T-helper 17 cell (primary cell): Measurements from ENCODE around the gene ATG5. TPM values are rescaled to one million over a fixed set of nuclear protein-coding genes. Genes with fewer than 3 reads are reported as not detected.
A peak's percentile ranks its signal among the peaks of the same experiment; 100 is the strongest.
"Not testable (repeated sequence)": the region's sequence is repeated elsewhere in the genome, so short reads cannot be mapped to it uniquely, and the experiment has no call there.

ENCODE experiments used
- ATAC-seq: fragments of 150-1000 bp; cut with Tn5 transposase; 2 replicates; pipeline ENCODE4 v1.10.0; 2021; ENCODE audit warnings: mild to moderate bottlenecking, moderate library complexity
- DNase-seq, 3 donors: peaks; one replicate each; pipeline versions ENCODE4 v3.0.0 to v3.0.0-alpha.2; 2020 to 2021
- H3K9me3 ChIP-seq: one replicate; pipeline ENCODE4 v1.7.0; 2013; ENCODE audit warnings: low read length, mild to moderate bottlenecking; ENCODE audit not compliant: control insufficient read depth, poor library complexity, severe bottlenecking
- H3K27ac Mint-ChIP-seq: one replicate; pipeline ENCODE4 v1.8.0; 2022; ENCODE audit warnings: mild to moderate bottlenecking, moderate library complexity, mixed read lengths
- H3K27me3 Mint-ChIP-seq: one replicate; pipeline ENCODE4 v1.8.0; 2022; ENCODE audit warnings: mixed read lengths
- H3K36me3 Mint-ChIP-seq: one replicate; pipeline ENCODE4 v1.8.0; 2022; ENCODE audit warnings: low read depth, mixed read lengths
- H3K4me1 Mint-ChIP-seq: one replicate; pipeline ENCODE4 v1.8.0; 2022; ENCODE audit warnings: mild to moderate bottlenecking, mixed read lengths
- H3K4me3 Mint-ChIP-seq: one replicate; pipeline ENCODE4 v1.8.0; 2022; ENCODE audit warnings: mild to moderate bottlenecking, moderate library complexity, mixed read lengths
- total RNA-seq, 4 donors: library from RNA in 2 of 4; stranded (reverse) in 2 of 4; gene quantifications; one replicate each; pipeline ENCODE4 v1.2.3 and lab custom pipeline; 2022 to 2026

The ATG5 gene
- total RNA-seq, 2 donors from 2014 or later: 27.7 to 29.8 TPM

DNA sequence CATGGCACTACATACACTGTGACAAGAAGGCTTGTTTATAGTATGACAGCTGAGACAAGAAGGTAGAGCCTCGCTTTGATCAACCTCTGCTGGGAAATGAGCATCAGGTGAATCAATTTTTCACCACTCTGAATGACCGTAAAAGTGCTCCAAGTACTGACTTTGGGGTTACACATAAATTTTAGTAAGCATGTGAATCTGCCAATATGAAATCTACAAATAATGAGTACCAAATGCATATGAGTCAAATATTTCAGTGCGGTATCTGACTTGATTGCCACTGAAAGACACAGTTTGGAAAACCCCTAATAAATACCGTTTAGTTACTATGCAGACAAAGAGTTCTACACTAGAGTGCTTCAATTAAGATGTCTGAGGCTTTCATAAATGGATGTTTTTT lies 77.8 kb downstream of the ATG5 start:
- no peak overlapping the region for H3K4me3 Mint-ChIP-seq
- H3K27ac Mint-ChIP-seq: no peak overlapping the region
- peaks cover 2% of the 10 kb centered on the region for H3K36me3 Mint-ChIP-seq
- no peaks in the 10 kb centered on the region for H3K27me3 Mint-ChIP-seq
- no peak for DNase-seq
- peaks cover 8% of the 10 kb centered on the region for H3K4me1 Mint-ChIP-seq
- peak; percentile 69 for ATAC-seq
- no peaks in the 10 kb centered on the region for H3K9me3 ChIP-seq

DNA sequence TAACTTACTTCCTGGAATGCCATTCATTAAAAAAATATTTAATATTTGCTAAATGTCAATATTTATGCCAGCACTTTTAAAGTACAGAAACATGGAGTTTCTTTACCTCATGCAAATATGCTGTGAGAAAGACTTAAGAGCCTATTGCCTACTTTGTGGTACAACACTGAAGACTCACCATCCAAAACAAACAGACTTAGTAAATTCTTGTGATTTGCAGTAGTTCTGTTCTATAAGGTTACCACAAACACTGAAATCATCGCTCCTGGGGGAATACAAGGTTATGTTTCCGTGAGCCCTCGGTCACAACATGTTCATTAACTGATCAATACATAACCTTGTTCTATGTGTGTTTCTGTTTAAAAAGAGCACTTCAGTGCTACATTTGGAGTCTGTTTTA lies 78.3 kb downstream of the ATG5 start:
- H3K9me3 ChIP-seq: no peaks in the 10 kb centered on the region
- DNase-seq (no peak), ATAC-seq (no peak)
- Mint-ChIP-seq H3K4me1 (peaks cover 8% of the 10 kb centered on the region), H3K4me3 (no peak overlapping the region), H3K27me3 (no peaks in the 10 kb centered on the region), H3K27ac (no peak overlapping the region), H3K36me3 (peaks cover 2% of the 10 kb centered on the region)

DNA sequence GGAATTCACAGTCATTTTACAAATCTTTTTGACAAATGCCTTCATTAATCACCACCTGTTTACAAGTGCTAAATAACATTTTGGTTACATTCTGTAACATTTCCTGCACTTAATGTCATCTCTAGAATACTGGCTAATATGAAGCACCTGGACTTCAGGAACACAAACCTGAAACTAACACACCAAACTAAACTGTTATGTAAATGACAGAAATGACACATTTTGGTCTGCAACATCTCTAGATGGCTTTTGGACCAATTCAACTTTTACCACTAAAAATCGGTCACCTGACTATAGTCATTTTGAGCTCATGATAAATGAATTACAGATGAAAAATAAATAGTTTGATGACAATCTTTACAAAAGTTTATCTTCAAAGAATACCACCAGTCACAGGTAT lies 80.6 kb downstream of the ATG5 start:
- Mint-ChIP-seq H3K27ac (peak overlapping the region; percentile 65), H3K27me3 (no peaks in the 10 kb centered on the region), H3K4me1 (peaks cover 5% of the 10 kb centered on the region), H3K36me3 (peaks cover 2% of the 10 kb centered on the region), H3K4me3 (no peak overlapping the region)
- no peaks in the 10 kb centered on the region for H3K9me3 ChIP-seq
- ATAC-seq (no peak), DNase-seq (no peak)

DNA sequence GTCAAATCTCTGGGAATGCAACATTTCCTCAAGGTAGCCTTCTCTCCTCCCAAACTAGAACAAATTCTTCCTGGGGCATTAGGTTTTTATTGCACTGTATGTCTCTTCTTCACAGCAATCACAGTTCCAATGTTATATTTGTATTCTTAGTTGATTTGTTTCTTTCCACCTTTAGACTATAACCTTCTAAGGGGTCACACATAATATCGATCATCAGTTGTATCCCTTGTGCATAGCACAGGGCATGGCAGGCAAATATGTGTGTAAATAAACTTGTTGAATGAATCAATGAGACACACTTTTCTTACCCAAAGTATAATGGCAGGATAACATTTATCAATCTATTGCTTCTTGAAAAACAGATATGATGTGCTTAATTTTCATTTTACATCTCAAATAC lies 81.0 kb downstream of the ATG5 start:
- H3K4me3 Mint-ChIP-seq: no peak overlapping the region
- H3K27me3 Mint-ChIP-seq: no peaks in the 10 kb centered on the region
- no peak for ATAC-seq
- H3K27ac Mint-ChIP-seq: peak overlapping the region; percentile 65
- H3K36me3 Mint-ChIP-seq: peaks cover 2% of the 10 kb centered on the region
- no peak for DNase-seq
- H3K9me3 ChIP-seq: no peaks in the 10 kb centered on the region
- peaks cover 2% of the 10 kb centered on the region for H3K4me1 Mint-ChIP-seq

DNA sequence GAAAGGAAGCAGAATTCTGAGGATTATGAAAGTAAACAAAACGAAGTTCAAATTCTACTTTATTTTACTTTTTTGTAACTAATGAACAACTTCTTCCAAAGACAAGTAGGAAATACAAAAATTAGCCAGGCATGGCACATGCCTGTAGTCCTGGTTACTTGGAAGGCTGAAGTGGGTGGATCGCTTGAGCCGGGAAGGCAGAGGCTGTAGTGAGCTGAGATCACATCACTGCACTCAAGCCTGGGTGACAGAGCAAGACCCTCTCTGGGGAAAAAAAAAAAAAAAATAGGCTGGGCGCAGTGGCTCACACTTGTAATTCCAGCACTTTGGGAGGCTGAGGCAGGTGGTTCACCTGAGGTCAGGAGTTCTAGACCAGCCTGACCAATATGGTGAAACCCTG lies 82.3 kb downstream of the ATG5 start:
- no peaks in the 10 kb centered on the region for H3K27me3 Mint-ChIP-seq
- ATAC-seq (no peak), DNase-seq (no peak)
- peaks cover 2% of the 10 kb centered on the region for H3K36me3 Mint-ChIP-seq
- H3K9me3 ChIP-seq: no peaks in the 10 kb centered on the region
- peaks cover 2% of the 10 kb centered on the region for H3K4me1 Mint-ChIP-seq
- no peak overlapping the region for H3K4me3 Mint-ChIP-seq
- H3K27ac Mint-ChIP-seq: no peak overlapping the region

DNA sequence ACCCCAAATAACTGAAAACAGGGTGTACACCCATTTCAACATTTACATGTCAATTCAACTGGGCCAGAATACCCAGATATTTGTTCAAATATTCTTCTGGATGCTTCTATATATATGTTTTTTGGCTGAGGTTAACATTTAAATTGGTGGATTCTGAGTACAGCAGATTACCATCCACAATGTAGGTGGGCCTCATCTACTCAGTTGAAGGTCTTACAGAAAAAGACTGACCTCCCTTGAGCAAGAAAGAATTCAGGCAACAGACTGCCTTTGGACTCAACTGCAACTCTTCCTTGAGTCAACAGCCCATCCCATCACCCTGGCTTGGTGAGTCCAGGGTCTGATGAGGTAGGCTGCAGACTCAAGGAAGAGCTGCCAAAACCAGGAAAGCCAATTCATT lies 84.1 kb downstream of the ATG5 start:
- H3K27ac Mint-ChIP-seq: no peak overlapping the region
- peaks cover 2% of the 10 kb centered on the region for H3K4me1 Mint-ChIP-seq
- no peaks in the 10 kb centered on the region for H3K9me3 ChIP-seq
- H3K4me3 Mint-ChIP-seq: no peak overlapping the region
- DNase-seq (no peak), ATAC-seq (no peak)
- no peaks in the 10 kb centered on the region for H3K27me3 Mint-ChIP-seq
- H3K36me3 Mint-ChIP-seq: no peaks in the 10 kb centered on the region

DNA sequence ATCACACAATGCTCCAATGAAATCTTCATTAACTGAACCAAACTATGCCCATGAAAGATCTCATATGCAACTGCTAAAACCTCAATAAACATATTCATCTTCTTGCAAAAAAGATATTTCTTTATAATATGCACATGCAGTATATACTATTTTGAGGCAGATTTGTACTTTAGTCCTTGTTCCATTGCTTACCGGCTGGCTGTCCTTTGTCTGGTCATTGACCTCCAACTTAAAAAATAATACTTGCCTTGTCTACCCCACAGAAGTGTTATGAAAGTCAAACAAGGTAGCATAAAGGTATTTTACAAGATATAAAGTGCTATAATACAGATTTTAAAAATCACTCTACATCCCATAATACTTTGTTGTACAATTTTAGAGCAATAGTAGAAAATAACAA lies 88.3 kb downstream of the ATG5 start:
- H3K4me3 Mint-ChIP-seq: no peak overlapping the region
- no peak overlapping the region for H3K27ac Mint-ChIP-seq
- H3K9me3 ChIP-seq: no peaks in the 10 kb centered on the region
- no peaks in the 10 kb centered on the region for H3K27me3 Mint-ChIP-seq
- H3K36me3 Mint-ChIP-seq: no peaks in the 10 kb centered on the region
- H3K4me1 Mint-ChIP-seq: peaks cover 13% of the 10 kb centered on the region
- DNase-seq (no peak), ATAC-seq (no peak)

DNA sequence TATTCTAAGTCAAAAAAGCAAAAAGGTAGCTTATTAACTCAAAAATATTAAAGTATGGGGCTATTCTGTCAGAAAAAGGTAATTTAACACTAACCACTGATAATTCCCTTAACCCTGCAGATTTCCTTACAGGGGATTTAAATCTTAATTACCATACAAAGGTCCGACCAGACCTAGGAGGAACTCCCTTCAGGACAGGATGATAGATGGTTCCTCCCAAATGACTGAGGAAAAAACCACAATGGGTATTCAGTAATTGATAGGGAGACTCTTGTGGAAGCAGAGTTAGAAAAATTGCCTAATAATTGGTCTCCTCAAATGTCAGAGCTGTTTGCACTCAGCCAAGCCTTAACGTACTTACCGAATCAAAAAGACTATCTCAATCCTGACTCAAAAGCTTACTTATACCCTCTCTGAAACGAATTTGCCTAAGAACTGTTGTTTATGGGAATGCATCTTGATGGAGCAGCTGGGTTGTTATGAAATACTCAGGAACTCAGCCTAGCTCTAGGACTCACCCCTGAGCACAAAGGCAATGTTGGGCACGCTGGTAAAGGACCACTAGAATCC lies 95.6 kb downstream of the ATG5 start:
- not testable (repeated sequence) for H3K4me3 Mint-ChIP-seq, H3K9me3 ChIP-seq, H3K36me3 Mint-ChIP-seq, H3K27me3 Mint-ChIP-seq, DNase-seq, H3K27ac Mint-ChIP-seq, ATAC-seq
- peaks cover 34% of the 10 kb centered on the region for H3K4me1 Mint-ChIP-seq

DNA sequence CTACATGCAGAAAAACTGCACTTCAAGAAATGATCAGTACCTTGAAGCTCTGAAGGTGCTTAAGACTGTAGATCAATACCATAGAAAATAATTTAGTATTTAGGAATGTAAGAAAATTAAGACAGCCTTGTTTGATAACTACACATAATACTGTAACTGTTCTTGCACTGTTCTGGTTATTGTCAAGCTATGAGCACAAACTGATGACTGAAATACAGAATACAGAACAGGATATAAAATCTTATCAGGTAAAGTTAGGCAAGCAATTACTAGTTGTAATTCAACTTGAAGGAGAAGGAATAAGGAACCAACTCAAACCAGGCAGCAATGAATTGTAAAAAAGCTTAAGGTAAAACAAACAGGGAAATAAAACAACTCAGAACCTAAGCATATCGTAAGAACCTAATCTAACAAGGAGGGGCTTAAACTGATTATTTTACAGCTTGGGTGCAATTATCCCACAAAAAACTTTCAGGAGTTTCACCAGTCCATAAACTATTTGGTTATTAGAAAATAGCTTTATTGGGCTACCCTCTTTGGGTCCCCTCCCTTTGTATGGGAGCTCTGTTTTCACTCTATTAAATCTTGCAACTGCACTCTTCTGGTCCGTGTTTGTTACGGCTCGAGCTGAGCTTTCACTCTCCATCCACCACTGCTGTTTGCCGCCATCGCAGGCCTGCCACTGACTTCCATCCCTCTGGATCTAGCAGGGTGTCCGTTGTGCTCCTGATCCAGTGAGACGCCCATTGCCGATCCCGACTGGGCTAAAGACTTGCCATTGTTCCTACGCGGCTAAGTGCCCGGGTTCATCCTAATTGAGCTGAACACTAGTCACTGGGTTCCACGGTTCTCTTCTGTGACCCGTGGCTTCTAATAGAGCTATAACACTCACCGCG lies 97.7 kb downstream of the ATG5 start:
- ATAC-seq (no peak), DNase-seq (no peak)
- no peaks in the 10 kb centered on the region for H3K9me3 ChIP-seq
- Mint-ChIP-seq H3K36me3 (no peaks in the 10 kb centered on the region), H3K27me3 (no peaks in the 10 kb centered on the region), H3K4me1 (peaks cover 35% of the 10 kb centered on the region), H3K27ac (peak overlapping the region; percentile 87), H3K4me3 (no peak overlapping the region)

DNA sequence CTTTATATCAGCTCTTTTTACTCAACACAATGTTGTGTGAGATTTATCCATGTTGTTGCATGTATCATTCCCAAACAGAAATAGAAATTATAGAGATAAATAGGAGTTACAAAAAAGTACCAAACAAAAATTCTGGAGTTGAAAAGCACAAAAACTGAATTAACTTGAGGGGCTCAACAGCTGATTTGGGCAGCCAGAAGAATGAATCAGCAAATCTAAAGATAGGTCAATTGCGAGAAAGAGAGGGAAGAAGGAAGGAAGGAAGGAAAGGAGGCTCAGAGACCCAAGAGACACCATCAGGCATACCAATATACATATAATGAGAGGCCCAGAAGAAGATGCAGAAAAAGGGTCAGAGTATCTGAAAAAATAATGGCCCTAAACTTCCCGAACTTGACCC lies 98.9 kb downstream of the ATG5 start:
- H3K4me1 Mint-ChIP-seq: peaks cover 32% of the 10 kb centered on the region
- H3K4me3 Mint-ChIP-seq: no peak overlapping the region
- peak overlapping the region; percentile 87 for H3K27ac Mint-ChIP-seq
- DNase-seq: no peak
- no peaks in the 10 kb centered on the region for H3K36me3 Mint-ChIP-seq
- H3K9me3 ChIP-seq: no peaks in the 10 kb centered on the region
- no peak for ATAC-seq
- H3K27me3 Mint-ChIP-seq: no peaks in the 10 kb centered on the region

DNA sequence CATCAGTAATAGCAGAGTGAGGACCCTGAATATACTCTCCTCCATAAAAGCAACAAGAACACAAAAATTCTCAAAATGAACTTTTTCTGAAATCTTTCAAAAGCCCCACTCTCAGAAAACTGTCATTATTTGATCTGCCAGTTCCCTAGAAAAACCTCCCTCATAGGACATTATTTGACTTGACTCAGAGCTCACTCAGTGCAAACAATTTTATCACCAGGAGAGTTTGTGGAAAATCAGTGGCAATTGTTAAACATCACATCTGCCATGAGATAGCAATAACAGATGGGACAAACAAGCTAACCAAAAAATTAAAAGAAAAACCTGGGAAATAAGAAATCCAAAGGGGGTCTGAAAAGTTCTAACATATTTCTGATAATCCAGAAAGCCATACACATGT lies 100.0 kb downstream of the ATG5 start:
- Mint-ChIP-seq H3K27ac (no peak overlapping the region), H3K27me3 (no peaks in the 10 kb centered on the region)
- no peaks in the 10 kb centered on the region for H3K9me3 ChIP-seq

DNA sequence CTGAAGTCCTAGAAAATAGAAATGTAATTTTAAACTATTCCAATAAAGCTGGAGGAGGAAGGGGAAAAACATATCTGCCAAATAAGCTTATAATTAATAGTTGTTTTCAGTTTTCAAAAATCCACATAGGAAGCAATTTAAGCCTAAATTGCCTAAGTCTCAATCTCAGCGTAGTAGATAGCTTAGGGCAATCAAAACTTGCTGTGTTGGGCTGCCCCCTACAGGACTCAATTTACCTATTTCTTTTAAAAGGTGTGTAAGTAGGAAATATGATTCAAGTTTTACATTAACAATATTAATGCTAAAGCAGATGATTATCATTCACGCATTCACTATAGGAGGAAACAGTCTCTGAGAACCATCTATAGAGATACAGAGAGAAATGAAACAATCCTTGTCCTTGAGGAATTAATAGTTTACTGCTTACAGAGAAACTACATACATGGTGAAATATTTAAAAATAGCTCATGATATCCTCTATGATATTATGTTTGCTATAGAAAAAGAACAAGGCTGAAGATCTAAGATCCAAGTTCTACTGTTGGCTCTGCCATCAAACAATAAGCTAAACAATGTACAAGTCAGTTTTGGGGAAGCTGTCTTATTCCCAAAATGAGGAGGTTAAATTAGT lies 102.1 kb downstream of the ATG5 start:
- ATAC-seq (peak; percentile 89), DNase-seq (peak; percentile 38 to 56 (median 39))
- Mint-ChIP-seq H3K27me3 (no peaks in the 10 kb centered on the region), H3K36me3 (no peaks in the 10 kb centered on the region), H3K27ac (no peak overlapping the region), H3K4me1 (peaks cover 28% of the 10 kb centered on the region), H3K4me3 (no peak overlapping the region)
- no peaks in the 10 kb centered on the region for H3K9me3 ChIP-seq

More for the DNA sequence above, 100.0 kb downstream of the ATG5 start:
- H3K4me3 Mint-ChIP-seq: no peak overlapping the region
- no peak for DNase-seq
- H3K36me3 Mint-ChIP-seq: no peaks in the 10 kb centered on the region
- peaks cover 29% of the 10 kb centered on the region for H3K4me1 Mint-ChIP-seq
- ATAC-seq: no peak

DNA sequence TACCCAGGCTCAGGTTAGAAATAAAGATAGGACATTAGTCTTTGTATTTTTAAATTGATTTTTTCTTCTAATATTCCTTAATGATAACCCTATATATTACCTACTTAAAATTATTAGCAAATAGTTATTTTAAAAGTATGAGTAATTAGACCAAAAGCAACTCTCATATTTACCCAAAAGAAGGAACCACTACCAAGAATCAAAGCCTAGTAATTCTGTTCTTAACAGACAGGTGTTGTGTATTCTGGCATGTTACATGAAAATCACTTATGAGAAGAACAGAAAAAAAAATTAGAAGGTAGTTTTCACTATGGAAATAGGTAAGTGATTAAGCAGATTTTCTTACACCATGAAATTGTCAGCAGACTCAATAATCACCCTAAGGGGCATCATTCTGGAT lies 105.1 kb downstream of the ATG5 start:
- ATAC-seq (no peak), DNase-seq (no peak)
- no peak overlapping the region for H3K27ac Mint-ChIP-seq
- H3K9me3 ChIP-seq: no peaks in the 10 kb centered on the region
- no peak overlapping the region for H3K4me3 Mint-ChIP-seq
- no peaks in the 10 kb centered on the region for H3K27me3 Mint-ChIP-seq
- peaks cover 3% of the 10 kb centered on the region for H3K36me3 Mint-ChIP-seq
- H3K4me1 Mint-ChIP-seq: peaks cover 17% of the 10 kb centered on the region
